COLO668 (cell line): ENCODE results near the gene NHSL1.

Experiments
- DNase-seq: peaks from one replicate; lab custom pipeline; 2025; ENCODE audit not compliant: unreplicated experiment; lab: John Stamatoyannopoulos, UW

Gene NHSL1

DNA sequence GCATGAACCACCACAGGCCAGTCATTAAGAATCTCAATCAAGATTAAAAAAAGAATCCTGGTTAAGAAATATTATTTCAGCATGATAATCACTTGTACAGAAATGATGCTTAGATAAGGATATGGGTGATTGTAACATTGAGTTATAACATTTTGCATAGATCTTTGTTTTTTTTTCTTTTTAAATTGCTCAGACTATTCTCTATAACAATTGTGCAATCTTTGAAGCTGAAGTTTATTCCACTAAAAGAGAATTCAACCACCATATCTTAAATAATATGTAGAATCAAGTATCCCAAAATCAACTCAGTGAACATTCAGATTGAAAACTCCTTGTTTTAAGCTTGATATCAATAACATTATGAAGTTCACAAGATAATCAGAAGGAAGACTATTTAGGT, 122.3 kb downstream of the NHSL1 start:
- DNase-seq: no peak

DNA sequence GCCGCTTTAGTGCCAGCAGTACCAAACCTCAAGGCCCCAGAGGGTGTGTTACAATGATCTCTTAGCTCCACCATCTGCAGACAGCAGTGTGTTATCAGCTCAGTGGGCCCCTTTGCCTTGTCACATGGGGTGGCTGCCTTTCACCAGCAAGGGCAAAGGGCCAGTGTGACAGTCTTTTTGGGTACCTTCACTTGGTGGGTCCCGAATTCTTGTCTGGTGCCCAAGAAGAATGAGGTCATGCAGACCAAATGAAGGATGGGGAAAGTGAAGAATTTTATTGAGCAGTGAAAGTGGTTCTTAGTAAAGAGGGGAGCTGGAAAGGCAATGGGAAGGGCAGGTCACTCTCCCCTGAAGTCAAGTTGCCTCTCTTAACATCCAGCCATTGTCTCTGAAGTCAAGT, 124.5 kb downstream of the NHSL1 start:
- DNase-seq: no peak

- no peak for DNase-seq
Measured at GRCh38 chr6:138374230-138374629, 125.1 kb downstream of the NHSL1 start.

DNA sequence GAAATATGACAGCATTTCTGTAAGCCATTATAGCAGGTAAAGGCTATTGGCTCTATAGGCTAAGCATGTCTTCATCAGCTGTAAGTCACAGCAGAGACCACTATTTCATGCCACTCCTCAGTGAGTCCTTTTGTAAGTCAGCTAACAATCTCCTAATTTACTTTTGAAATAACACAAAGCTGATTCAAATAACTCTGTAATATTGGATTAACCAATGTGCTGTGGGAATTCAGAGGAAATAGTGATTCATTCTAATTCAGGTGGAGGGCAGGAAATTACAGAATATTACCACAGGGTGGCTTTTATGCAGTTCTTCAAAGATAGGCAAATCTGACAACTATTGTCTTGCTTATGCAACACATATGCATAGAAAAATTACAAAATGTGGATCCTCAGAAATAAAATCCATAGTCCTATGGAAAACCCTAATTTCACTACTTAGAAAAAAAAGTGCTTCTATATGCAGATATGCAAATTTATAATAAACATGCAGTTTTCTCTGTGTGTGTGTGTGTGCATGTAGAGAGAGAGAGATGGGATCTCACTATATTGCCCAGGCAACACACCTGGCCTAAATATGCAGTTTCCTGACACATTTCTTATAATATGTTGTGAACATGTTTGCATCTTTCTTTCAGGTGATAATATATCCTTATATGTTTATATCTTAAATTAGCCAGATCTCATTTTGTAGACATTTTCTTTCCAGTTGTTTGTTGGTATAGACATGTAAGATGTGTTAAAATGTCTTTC, 126.4 kb downstream of the NHSL1 start:
- DNase-seq: no peak
